ENCODE measurements around the gene TTC16.

GRCh38 chr9:127683723-127684122 lies 32.2 kb upstream of the TTC16 start:
- TF ChIP-seq GATA2 (IDR thresholded peaks at IDR 0.05; ENCODE audit: insufficient read depth, insufficient read length, low read depth, low read length) (no peak), CTCF (IDR thresholded peaks at IDR 0.05; ENCODE audit: extremely low read depth in 1 of 2, insufficient read depth in 1 of 2, low read depth in 1 of 2, low read length in 2 of 2) (no peak)
